ENCODE results near the gene SLC25A21. TPM values are rescaled to one million over a fixed set of nuclear protein-coding genes. Genes with fewer than 3 reads are reported as not detected.
"Not testable (repeated sequence)": the region's sequence is repeated elsewhere in the genome, so short reads cannot be mapped to it uniquely, and the experiment has no call there.

SLC25A21 gene
- total RNA-seq, 6 experiments from 2014 or later: 0.09 to 0.37 (median 0.18) TPM; not detected in 1

- H3K4me1 ChIP-seq: peaks cover 0 to 23% (median 5%) of the 10 kb centered on the region in 4 donors
- H3K9me3 ChIP-seq: no peaks in the 10 kb centered on the region
- WGBS (ENCODE audit: insufficient coverage, low coverage, low lambda C conversion rate, missing lambda C conversion rate): 68% methylated on average over 4 of the region's 8 CpGs
- no peak overlapping the region for H3K4me3 ChIP-seq
- H3K27ac ChIP-seq: no peak overlapping the region
- DNase-seq (no peak), ATAC-seq (no peak)
- H3K36me3 ChIP-seq: no peaks in the 10 kb centered on the region
- TF ChIP-seq, protein P1, sequence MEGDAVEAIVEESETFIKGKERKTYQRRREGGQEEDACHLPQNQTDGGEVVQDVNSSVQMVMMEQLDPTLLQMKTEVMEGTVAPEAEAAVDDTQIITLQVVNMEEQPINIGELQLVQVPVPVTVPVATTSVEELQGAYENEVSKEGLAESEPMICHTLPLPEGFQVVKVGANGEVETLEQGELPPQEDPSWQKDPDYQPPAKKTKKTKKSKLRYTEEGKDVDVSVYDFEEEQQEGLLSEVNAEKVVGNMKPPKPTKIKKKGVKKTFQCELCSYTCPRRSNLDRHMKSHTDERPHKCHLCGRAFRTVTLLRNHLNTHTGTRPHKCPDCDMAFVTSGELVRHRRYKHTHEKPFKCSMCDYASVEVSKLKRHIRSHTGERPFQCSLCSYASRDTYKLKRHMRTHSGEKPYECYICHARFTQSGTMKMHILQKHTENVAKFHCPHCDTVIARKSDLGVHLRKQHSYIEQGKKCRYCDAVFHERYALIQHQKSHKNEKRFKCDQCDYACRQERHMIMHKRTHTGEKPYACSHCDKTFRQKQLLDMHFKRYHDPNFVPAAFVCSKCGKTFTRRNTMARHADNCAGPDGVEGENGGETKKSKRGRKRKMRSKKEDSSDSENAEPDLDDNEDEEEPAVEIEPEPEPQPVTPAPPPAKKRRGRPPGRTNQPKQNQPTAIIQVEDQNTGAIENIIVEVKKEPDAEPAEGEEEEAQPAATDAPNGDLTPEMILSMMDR (IDR thresholded peaks at IDR 0.05): no peak
- TF ChIP-seq POLR2A (IDR thresholded peaks at IDR 0.05): no peak
- H3K27me3 ChIP-seq: no peaks in the 10 kb centered on the region
- intact Hi-C loops (cut with DNase I): no loop called here
These were observed 2.2 kb downstream of the SLC25A21 start for GRCh38 chr14:37170237-37170636.

GRCh38 chr14:37168721-37169120 lies 3.7 kb downstream of the SLC25A21 start:
- H3K36me3 ChIP-seq: no peaks in the 10 kb centered on the region
- WGBS (ENCODE audit: insufficient coverage, low coverage, low lambda C conversion rate, missing lambda C conversion rate): 83% methylated on average over 1 of the region's 4 CpGs
- ATAC-seq (no peak), DNase-seq (no peak)
- H3K4me1 ChIP-seq: peaks cover 0 to 11% (median 5%) of the 10 kb centered on the region in 4 donors
- intact Hi-C loops (cut with DNase I): no loop called here
- H3K27me3 ChIP-seq: no peaks in the 10 kb centered on the region
- H3K9me3 ChIP-seq: no peaks in the 10 kb centered on the region
- H3K27ac ChIP-seq: no peak overlapping the region
- no peak overlapping the region for H3K4me3 ChIP-seq
- no peak for TF ChIP-seq POLR2A (IDR thresholded peaks at IDR 0.05)
- TF ChIP-seq, protein P1 (IDR thresholded peaks at IDR 0.05): no peak

GRCh38 chr14:37167151-37168047 lies 5.0 kb downstream of the SLC25A21 start:
- ATAC-seq (no peak), DNase-seq (no peak)
- H3K4me1 ChIP-seq: no peaks in the 10 kb centered on the region
- no peak overlapping the region for H3K27ac ChIP-seq
- WGBS (ENCODE audit: insufficient coverage, low coverage, low lambda C conversion rate, missing lambda C conversion rate): 63% methylated on average over 6 of the region's 10 CpGs
- no peak overlapping the region for H3K4me3 ChIP-seq
- intact Hi-C loops (cut with DNase I): no loop called here
- no peak for TF ChIP-seq POLR2A (IDR thresholded peaks at IDR 0.05)
- TF ChIP-seq, protein P1 (IDR thresholded peaks at IDR 0.05): no peak
- no peaks in the 10 kb centered on the region for H3K27me3 ChIP-seq
- no peaks in the 10 kb centered on the region for H3K36me3 ChIP-seq
- H3K9me3 ChIP-seq: no peaks in the 10 kb centered on the region

DNA sequence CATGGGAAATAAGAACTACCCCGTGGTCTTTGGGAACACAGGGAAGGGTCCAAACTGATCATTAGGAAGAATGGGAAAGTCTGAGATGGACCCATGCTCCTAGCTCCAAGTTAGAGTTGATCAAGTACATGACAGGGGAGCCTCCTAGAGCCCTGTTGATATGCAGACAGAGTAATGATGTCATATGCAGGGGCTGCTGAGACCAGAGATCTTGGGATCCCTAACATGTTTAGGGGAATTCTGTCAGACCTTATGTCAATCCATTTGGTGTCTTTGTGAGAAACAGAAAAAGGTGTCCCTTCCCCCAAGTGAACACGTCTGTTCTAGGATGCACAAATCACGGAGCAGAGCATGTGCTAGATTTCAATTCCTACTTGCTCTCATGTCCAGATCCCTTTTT lies 6.6 kb downstream of the SLC25A21 start:
- H3K27me3 ChIP-seq: no peaks in the 10 kb centered on the region
- 74% methylated on average over 3 of the region's 3 CpGs for WGBS (ENCODE audit: insufficient coverage, low coverage, low lambda C conversion rate, missing lambda C conversion rate)
- no peaks in the 10 kb centered on the region for H3K4me1 ChIP-seq
- intact Hi-C loops (cut with DNase I): no loop called here
- H3K9me3 ChIP-seq: no peaks in the 10 kb centered on the region
- H3K36me3 ChIP-seq: no peaks in the 10 kb centered on the region
- no peak for TF ChIP-seq POLR2A (IDR thresholded peaks at IDR 0.05)
- TF ChIP-seq, protein P1 (IDR thresholded peaks at IDR 0.05): no peak
- ATAC-seq (no peak), DNase-seq (no peak)
- no peak overlapping the region for H3K4me3 ChIP-seq
- H3K27ac ChIP-seq: no peak overlapping the region

DNA sequence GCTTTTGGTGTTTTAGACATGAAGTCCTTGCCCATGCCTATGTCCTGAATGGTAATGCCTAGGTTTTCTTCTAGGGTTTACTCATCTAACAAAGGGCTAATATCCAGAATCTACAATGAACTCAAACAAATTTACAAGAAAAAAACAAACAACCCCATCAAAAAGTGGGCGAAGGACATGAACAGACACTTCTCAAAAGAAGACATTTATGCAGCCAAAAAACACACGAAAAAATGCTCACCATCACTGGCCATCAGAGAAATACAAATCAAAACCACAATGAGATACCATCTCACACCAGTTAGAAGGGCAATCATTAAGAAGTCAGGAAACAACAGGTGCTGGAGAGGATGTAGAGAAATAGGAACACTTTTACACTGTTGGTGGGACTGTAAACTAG lies 10.1 kb downstream of the SLC25A21 start:
- H3K9me3 ChIP-seq; H3K4me3 ChIP-seq; ATAC-seq; intact Hi-C loops (cut with DNase I); DNase-seq; H3K27me3 ChIP-seq; H3K4me1 ChIP-seq; H3K36me3 ChIP-seq; H3K27ac ChIP-seq: not testable (repeated sequence)
- no CpG with 5 or more reads among the region's 2 CpGs for WGBS (ENCODE audit: insufficient coverage, low coverage, low lambda C conversion rate, missing lambda C conversion rate)
